SK-N-SH treated with all-trans-retinoic acid at 6 μM for 48 hours (cell line): ENCODE results near the gene WWC2.

Source experiments
- ATAC-seq: fragments of 200-7000 bp; cut with Tn5 transposase; 3 replicates; pipeline ENCODE4 v1.9.1; 2020; ENCODE audit warnings: mild to moderate bottlenecking, moderate library complexity
- ARNTL ChIP-seq: fragments of 450-650 bp; formaldehyde crosslinking; IDR thresholded peaks from 2 replicates; pipeline ENCODE4 v1.5.0; 2020; ENCODE audit warnings: low read depth, mild to moderate bottlenecking, moderate library complexity, borderline replicate concordance
- BACH2 ChIP-seq: fragments of 250-450 bp; sonication (Bioruptor Pico); IDR thresholded peaks from 2 replicates; pipeline ENCODE4 v1.9.0; 2021; ENCODE audit warnings: mild to moderate bottlenecking, borderline replicate concordance
- CSRNP3 ChIP-seq: fragments of 250-450 bp; sonication (Bioruptor Pico); IDR thresholded peaks from 2 replicates; pipeline ENCODE4 v1.5.1; 2021; ENCODE audit warnings: mild to moderate bottlenecking, moderate library complexity
- ESRRG ChIP-seq: fragments of 250-450 bp; sonication (Bioruptor Pico); IDR thresholded peaks from 2 replicates; pipeline ENCODE4 v1.6.1; 2021; ENCODE audit warnings: mild to moderate bottlenecking
- GLIS3 ChIP-seq: fragments of 250-450 bp; sonication (Bioruptor Pico); IDR thresholded peaks from 2 replicates; pipeline ENCODE4 v1.5.0; 2020; ENCODE audit warnings: mild to moderate bottlenecking, moderate library complexity
- ISL1 ChIP-seq: fragments of 250-450 bp; sonication (Bioruptor Pico); IDR thresholded peaks from 2 replicates; pipeline ENCODE4 v2.1.2; 2022; ENCODE audit warnings: mild to moderate bottlenecking, moderate library complexity
- OSR1 ChIP-seq: fragments of 250-450 bp; sonication (Bioruptor Pico); IDR thresholded peaks from 2 replicates; pipeline ENCODE4 v1.8.0; 2022; ENCODE audit warnings: moderate library complexity, mild to moderate bottlenecking, inconsistent platforms
- POU6F1 ChIP-seq: fragments of 250-450 bp; sonication (Bioruptor Pico); IDR thresholded peaks from 2 replicates; pipeline ENCODE4 v1.8.0; 2021; ENCODE audit warnings: low read depth, mild to moderate bottlenecking, moderate library complexity, borderline replicate concordance
- PPARA ChIP-seq: fragments of 250-450 bp; sonication (Bioruptor Pico); IDR thresholded peaks from 2 replicates; pipeline ENCODE4 v1.5.0; 2020; ENCODE audit warnings: mild to moderate bottlenecking, borderline replicate concordance
- RARB ChIP-seq: fragments of 250-450 bp; sonication (Bioruptor Pico); IDR thresholded peaks from 2 replicates; pipeline ENCODE4 v1.8.0; 2021; ENCODE audit warnings: mild to moderate bottlenecking, moderate library complexity
- SNAI2 ChIP-seq: fragments of 250-450 bp; sonication (Bioruptor Pico); IDR thresholded peaks from 2 replicates; pipeline ENCODE4 v1.5.0; 2020; ENCODE audit warnings: mild to moderate bottlenecking, moderate library complexity
- TCF4 ChIP-seq: fragments of 250-450 bp; sonication (Bioruptor Pico); IDR thresholded peaks from 2 replicates; pipeline ENCODE4 v1.8.0; 2021; ENCODE audit warnings: mild to moderate bottlenecking, moderate library complexity, borderline replicate concordance
- TOX ChIP-seq: fragments of 250-450 bp; sonication (Bioruptor Pico); IDR thresholded peaks from 2 replicates; pipeline ENCODE4 v1.8.0; 2021; ENCODE audit warnings: mild to moderate bottlenecking, moderate library complexity, borderline replicate concordance
- TSHZ2 ChIP-seq: fragments of 250-450 bp; sonication (Bioruptor Pico); IDR thresholded peaks from 2 replicates; pipeline ENCODE4 v1.5.0; 2020; ENCODE audit warnings: mild to moderate bottlenecking, moderate library complexity
- ZC3H10 ChIP-seq: fragments of 250-450 bp; sonication (Bioruptor Pico); IDR thresholded peaks from 2 replicates; pipeline ENCODE4 v1.5.1; 2021; ENCODE audit warnings: mild to moderate bottlenecking, moderate library complexity
- ZFP3 ChIP-seq: fragments of 250-450 bp; sonication (Bioruptor Pico); IDR thresholded peaks from 2 replicates; pipeline ENCODE4 v1.5.0; 2020; ENCODE audit warnings: mild to moderate bottlenecking, moderate library complexity
- ZFP30 ChIP-seq: fragments of 450-650 bp; formaldehyde crosslinking; IDR thresholded peaks from 2 replicates; pipeline ENCODE4 v1.5.0; 2022; ENCODE audit warnings: mild to moderate bottlenecking, moderate library complexity
- ZNF70 ChIP-seq: fragments of 450-650 bp; formaldehyde crosslinking; IDR thresholded peaks from 2 replicates; pipeline ENCODE4 v1.5.0; 2020; ENCODE audit warnings: mild to moderate bottlenecking, moderate library complexity
- ZNF8 ChIP-seq: fragments of 450-650 bp; formaldehyde crosslinking; IDR thresholded peaks from 2 replicates; pipeline ENCODE4 v1.5.0; 2020; ENCODE audit warnings: mild to moderate bottlenecking, moderate library complexity
- TF ChIP-seq, protein P1 (sequence below): fragments of 250-450 bp; sonication (Bioruptor Pico); IDR thresholded peaks from 2 replicates; pipeline ENCODE4 v1.8.0; 2020; ENCODE audit warnings: mild to moderate bottlenecking, moderate library complexity, borderline replicate concordance

Gene WWC2

GRCh38 chr4:183337349-183337748, 238.3 kb downstream of the WWC2 start:
- TF ChIP-seq ISL1 (CRISPR knock-in tag) (no peak), CSRNP3 (CRISPR knock-in tag) (no peak), GLIS3 (CRISPR knock-in tag) (no peak), RARB (no peak), ESRRG (no peak), ZNF70 (no peak), ARNTL (CRISPR knock-in tag) (no peak), SNAI2 (no peak), TOX (CRISPR knock-in tag) (no peak), ZNF8 (CRISPR knock-in tag) (no peak), ZFP30 (CRISPR knock-in tag) (no peak), ZC3H10 (no peak), POU6F1 (no peak), BACH2 (CRISPR knock-in tag) (no peak)
- no peak for ATAC-seq

DNA sequence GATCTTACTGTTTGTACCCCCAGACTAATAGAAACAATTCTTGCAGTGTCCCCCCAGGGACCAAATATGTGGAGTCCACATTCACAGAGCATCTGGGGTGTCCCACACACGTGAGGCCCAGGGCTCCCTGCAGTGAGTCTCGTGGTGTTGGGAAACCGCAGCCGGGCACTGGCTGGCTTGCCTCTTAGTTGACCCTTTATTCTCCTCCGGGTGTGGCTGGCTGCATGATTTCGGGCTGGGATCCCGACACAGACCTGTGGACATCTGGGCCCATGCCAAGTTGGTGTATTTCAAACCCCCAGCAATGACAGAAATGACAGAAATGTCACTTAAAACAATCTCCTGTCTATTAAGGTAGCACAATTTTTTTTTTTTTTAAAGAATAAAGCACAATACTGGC, 238.8 kb downstream of the WWC2 start:
- TF ChIP-seq RARB (no peak), TCF4 (CRISPR knock-in tag) (no peak), ZFP3 (CRISPR knock-in tag) (no peak), ZFP30 (CRISPR knock-in tag) (no peak)
- no peak for ATAC-seq

DNA sequence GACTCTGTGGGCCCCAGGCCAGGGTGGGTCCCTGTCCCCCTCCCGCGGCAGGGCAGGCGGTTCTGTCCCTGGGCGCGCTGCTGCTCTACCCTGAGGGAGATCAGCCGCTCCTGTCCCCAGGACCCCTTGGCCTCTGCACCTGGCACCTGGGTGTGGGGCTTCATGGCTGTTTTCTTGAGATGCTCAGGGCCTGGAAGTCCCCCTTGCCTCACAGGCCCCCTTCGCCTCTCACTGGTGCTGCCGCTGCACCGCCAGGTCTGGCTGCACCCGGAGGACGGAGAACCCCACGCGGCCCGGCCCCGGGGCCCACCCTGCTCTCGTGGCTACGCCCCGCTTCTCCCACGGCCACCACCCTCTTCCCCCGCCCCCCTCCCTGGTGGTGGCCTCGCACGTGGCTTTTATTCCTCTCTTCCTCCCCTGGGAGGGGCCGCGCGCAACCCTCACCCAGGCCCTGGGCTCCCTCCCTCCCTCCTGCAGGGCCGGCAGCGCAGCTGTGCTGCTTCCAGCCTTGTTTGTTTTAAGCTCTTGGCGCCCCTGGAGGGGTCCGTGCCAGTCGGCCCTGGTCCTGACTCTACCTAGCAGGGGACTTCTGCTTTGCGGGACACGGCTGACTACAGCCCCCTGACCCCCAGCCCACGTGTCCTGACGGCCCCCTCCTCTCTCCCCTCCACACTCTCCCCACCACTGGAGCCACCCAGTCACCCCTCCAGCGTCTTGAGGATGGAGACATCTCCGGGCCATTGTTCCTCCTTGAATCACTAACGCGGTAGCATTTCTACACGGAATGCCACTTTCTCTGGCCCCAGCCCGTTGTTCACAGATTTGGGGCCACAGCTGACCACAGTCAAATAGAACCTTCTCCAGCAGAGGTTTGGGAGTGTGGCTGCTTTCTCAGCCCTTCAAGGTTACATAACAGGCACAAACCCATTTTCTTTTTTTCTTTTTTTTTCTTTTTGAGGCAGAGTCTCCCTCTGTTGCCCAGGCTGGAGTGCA, 243.8 kb downstream of the WWC2 start:
- no peak for TF ChIP-seq PPARA (CRISPR knock-in tag)
- no peak for TF ChIP-seq ZFP30 (CRISPR knock-in tag)
- TF ChIP-seq TSHZ2 (CRISPR knock-in tag) = no peak
- TF ChIP-seq ZC3H10 = no peak
- TF ChIP-seq, all 23 proteins: peak for 0
- ATAC-seq = no peak

GRCh38 chr4:183343730-183344129, 244.7 kb downstream of the WWC2 start:
- TF ChIP-seq ZFP3 (CRISPR knock-in tag) = no peak
- no peak for TF ChIP-seq ZC3H10
- no peak for TF ChIP-seq ESRRG
- TF ChIP-seq OSR1 (CRISPR knock-in tag) = no peak
- TF ChIP-seq PPARA (CRISPR knock-in tag) = no peak
- TF ChIP-seq ZFP30 (CRISPR knock-in tag) = no peak
- TF ChIP-seq SNAI2 = no peak
- TF ChIP-seq, protein P1, sequence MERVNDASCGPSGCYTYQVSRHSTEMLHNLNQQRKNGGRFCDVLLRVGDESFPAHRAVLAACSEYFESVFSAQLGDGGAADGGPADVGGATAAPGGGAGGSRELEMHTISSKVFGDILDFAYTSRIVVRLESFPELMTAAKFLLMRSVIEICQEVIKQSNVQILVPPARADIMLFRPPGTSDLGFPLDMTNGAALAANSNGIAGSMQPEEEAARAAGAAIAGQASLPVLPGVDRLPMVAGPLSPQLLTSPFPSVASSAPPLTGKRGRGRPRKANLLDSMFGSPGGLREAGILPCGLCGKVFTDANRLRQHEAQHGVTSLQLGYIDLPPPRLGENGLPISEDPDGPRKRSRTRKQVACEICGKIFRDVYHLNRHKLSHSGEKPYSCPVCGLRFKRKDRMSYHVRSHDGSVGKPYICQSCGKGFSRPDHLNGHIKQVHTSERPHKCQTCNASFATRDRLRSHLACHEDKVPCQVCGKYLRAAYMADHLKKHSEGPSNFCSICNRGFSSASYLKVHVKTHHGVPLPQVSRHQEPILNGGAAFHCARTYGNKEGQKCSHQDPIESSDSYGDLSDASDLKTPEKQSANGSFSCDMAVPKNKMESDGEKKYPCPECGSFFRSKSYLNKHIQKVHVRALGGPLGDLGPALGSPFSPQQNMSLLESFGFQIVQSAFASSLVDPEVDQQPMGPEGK = no peak
- no peak for TF ChIP-seq CSRNP3 (CRISPR knock-in tag)
- ATAC-seq = no peak
